NCI-H2171 treated with DMSO at 0.1 percent for 48 hours (cell line): ENCODE measurements around the gene ARSK.
"Not testable (repeated sequence)": the region's sequence is repeated elsewhere in the genome, so short reads cannot be mapped to it uniquely, and the experiment has no call there.

Source experiments
- DNase-seq: peaks from one replicate; lab custom pipeline; 2025; lab: John Stamatoyannopoulos, UW

Gene ARSK

DNA sequence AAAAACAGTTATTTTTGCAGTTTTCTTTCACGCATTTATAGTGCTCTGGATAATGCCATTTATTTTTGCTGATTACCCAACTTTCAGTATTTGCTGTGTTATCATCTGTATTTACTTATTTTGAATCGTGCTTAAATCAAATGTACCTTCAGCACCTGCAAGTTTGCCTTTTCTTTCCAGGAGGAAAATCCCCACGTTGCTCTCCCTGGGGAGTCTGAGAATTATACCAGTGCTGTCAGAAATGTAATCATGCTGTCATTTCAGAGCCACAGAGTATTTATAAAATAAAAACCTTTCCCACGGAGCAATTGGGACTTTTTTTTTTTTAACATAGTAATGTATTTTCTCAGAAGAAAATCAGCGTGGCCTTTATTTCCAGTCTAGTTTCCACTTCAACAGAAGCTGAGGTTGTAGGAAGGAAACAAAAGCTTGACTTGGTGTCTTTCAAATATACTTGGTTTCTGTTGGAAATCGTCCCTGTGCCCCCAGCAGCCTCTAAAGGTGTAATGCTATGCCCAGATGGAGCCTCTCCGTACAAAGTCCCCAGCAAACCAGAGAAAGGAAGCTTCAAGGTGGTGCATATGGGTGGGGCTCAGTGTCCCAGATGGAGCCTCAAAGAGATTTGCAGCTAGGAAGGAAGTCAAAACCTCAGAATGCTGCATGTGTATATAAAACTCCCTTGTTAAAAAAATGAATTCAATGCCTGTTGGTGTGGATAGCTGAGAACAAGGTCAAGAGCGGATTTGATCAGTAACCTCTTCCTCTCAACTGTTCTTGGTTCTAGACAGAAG lies 67.1 kb downstream of the ARSK start:
- peak; percentile 1 for DNase-seq

DNA sequence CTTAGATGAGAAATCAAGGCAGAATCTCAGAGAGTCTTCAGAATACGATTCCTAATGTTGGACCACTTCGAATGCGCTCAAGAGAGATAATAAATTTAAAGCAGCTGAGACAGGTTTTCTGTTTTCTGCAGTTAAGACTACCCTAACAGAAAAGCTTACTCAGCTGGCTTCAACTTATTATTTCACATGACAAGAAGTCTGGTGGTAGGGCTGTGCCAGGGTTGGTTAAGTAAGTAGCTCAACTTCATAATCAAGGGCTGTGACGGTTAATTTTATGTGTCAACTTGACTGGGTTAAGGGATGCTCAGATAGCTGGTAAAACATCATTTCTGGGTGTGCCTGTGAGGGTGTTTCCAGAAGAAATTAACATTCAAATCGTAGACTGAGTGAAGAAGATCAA lies 68.8 kb downstream of the ARSK start:
- DNase-seq: no peak

DNA sequence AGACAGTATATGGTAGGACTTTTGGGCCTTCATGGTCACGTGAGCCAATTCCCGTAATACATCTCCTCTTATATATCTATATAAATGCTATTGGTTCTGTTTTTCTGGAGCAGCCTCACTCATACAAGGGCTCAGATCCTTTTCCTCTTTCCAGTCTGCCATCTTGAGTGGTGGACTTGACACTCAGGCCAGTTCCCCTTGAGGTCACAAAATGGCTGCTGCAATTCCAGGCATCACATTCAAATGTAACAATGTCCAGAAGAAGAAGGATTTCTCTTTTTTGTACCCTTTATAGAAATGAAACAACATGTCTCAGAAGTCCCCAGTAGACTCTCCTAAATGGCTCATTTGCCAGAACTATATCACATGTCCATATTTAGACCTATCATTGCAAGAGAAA lies 69.5 kb downstream of the ARSK start:
- no peak for DNase-seq

GRCh38 chr5:95626701-95627100 lies 71.8 kb downstream of the ARSK start:
- DNase-seq: no peak

DNA sequence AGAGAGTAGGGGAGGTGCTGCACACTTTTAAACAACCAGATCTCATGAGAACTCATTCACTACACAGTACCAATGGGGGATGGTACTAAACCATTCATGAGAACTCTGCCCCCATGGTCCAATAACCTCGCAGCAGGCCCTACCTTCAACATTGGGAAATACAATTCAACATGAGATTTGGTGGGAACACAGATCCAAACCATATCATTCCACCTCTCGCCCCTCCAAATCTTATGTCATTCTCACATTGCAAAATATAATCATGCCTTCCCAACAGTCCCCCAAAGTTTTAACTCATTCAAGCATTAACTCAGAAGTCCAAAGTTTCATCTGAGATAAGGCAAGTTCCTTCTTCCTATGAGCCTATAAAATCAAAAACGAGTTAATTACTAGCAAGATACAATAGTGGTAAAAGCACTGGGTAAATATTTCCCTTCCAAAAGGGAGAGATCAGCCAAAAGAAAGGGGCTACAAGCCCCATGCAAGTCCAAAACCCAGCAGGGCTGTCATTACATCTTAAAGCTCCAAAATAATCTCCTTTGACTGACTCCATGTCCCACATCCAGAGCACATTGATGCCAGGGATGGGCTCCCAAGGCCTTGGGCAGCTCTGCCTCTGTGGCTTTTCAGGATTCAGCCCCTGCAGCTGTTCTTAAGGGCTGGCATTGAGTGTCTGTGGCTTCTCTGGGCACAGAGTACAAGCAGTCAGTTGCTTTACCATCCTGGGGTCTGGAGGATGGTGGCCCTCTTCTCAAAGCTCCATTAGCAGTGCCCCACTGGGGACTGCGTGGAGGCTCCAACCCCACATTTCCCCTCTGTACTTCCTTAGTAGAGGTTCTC lies 73.3 kb downstream of the ARSK start:
- DNase-seq: no peak

- no peak for DNase-seq
Observed at GRCh38 chr5:95628933-95629332, 74.0 kb downstream of the ARSK start.

DNA sequence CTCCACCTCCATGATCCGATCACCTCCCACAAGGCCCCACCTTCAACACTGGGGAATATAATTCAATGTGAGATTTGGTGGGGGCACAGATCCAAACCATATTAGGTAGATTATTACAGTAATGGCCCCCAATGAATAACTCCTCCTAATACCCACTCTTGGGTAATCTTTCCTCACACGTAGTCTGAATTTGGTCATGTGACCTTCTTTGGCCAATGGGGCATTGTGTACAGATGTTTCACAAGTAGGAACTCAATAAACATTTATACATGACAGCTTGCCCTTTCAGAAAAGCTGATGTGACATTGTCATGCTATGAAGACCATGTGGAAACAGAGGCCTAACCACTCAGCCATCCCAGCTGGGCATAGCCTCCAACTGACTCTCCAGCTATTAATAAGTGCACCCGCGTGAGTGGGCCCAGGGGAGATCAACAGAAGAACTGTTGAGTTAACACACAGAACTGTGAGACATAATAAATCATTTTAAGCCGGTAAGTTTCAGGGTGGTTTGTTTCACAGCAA lies 75.6 kb downstream of the ARSK start:
- no peak for DNase-seq

DNA sequence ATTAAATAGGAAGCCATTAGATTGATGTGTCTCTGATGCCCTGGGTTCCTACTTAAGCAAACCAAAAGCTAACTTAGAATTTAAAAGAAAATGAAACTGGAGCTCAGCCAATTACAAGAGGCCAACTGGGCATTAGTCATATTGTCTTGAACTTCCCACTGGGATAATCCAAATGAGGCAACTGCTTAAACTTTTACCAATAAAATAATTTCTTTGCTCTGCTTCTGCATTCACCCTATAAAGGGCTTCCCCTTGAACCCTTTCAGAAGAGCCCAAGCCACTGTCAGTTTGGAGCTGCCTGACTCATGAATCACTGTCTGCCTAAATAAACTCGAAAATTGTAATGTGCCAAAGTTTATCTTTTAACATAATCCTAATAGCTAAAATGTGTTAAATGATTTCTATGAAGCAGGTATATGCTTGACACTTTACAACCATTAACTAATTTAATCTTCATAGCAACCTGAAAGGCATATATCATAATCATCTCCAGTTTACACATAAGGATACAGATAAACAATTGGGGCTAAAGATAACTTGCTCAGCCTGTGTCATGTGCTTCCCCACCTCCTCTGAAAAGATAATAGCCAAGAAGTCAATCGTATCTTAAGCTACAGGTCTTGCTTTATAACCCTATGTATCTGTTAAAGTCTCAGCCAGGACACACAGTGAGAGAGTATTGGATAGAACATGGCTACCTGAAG lies 76.5 kb downstream of the ARSK start:
- no peak for DNase-seq

GRCh38 chr5:95631991-95632675 lies 77.2 kb downstream of the ARSK start:
- no peak for DNase-seq

- DNase-seq: not testable (repeated sequence)
Observed at GRCh38 chr5:95632942-95633341, 78.0 kb downstream of the ARSK start.

DNA sequence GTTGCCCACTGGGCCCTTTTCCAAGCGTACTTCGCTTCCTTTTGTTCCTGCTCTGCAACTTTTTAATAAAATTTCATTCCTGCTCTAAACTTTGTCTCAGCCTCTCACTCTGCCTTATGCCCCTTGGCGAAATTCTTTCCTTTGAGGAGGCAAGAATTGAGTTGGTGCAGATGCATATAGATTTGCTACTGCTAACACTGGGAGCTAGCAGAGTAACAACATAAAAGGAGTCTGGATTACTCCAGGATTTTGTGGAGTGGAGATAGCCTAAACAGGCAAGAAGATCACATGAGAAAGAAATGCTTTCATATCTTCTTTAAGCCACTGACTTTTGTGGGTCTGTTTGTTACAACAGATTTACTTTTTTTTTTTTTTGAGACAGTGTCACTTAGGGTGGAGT lies 78.8 kb downstream of the ARSK start:
- no peak for DNase-seq

- no peak for DNase-seq
Observed at GRCh38 chr5:95634081-95634480, 79.2 kb downstream of the ARSK start.

- DNase-seq: no peak
Observed at GRCh38 chr5:95638632-95639031, 83.7 kb downstream of the ARSK start.

DNA sequence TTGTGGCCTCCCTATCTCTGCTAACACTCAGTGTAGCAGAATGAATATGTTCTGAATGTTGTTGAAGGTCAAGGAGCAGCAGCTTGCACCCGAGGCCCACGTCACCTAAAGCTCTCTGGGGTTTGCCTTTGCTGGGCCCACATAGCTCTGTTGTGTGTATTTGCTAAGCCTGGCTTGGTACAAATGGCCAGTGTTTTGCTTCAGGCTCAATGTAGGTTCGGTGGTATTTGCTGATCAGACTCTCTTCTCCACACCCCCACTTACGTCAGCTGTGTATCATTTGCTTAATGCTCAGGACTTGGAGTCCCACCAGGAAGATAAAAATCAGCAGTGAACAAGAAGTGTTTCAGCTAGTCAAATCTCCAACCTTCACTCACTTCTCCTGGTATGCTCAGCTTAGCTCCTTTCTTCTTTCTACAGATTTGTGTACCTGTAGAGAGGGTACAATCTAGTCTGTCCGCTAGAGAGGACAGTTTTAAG lies 86.9 kb downstream of the ARSK start:
- no peak for DNase-seq

GRCh38 chr5:95643152-95643551 lies 88.3 kb downstream of the ARSK start:
- no peak for DNase-seq

DNA sequence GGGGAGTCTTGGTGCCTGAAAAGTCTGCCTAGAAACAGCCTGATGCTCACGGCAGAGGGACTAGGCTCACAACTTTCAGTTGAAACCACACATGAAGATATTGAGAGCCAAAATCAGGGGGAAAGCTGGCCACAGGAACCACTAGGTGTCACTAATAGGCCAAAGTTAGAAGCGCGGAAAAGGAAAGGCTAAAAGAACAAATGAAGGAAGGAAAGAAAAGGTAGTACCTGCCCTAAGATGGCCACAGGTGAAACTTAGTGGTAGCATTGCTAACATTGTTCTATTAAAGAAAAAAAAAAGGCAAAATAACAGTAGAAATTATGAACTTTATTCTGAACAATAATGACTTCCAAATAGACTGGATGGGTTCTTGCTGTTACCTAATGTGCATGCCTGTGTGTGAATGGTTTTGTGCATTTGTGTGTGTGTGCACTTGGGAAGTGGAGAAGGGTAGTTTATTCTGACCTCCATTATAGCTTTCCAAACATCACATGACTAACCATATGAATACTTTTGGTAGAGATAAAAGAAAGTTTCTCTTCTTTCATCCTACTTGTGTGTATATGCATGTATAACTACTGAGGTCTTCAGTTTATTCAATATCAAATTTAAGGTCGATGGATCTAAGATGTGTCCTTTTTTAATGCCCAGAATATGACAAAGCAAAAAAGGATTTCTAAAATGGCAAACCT lies 89.6 kb downstream of the ARSK start:
- peak; percentile 6 for DNase-seq

DNA sequence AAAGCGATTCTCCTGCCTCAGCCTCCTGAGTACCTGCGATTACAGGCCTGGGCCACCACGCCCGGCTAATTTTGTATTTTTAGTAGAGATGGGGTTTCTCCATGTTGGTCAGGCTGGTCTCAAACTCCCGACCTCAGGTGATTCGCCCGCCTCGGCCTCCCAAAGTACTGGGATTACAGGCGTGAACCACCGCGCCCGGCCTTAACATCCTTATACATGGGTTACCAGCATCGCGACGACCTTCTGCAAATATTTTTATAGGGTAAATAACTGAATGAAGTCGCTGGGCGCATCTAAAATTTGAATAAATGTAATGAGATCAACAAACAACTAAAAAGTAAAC lies 91.3 kb downstream of the ARSK start:
- DNase-seq: not testable (repeated sequence)

- peak; percentile 85 for DNase-seq
Observed at GRCh38 chr5:95646569-95647431, 91.9 kb downstream of the ARSK start, which contains the start of gene RFESD. RFESD (plus strand) TSS chr5:95646777; CDS start chr5:95652272, 5,495 bp downstream.

GRCh38 chr5:95647886-95648860 lies 93.3 kb downstream of the ARSK start:
- DNase-seq: no peak
